Right lobe of liver (tissue), 4 donors: ENCODE results near the gene AHI1.

Source experiments
- POLR2A ChIP-seq: fragments of 450-650 bp; IDR thresholded peaks from one replicate; pipeline ENCODE4 v1.6.1; 2017; ENCODE audit warnings: antibody characterized with exemption, mild to moderate bottlenecking
- TF ChIP-seq, protein P1 (sequence below), 4 donors: fragments of 200-600 bp in 3 of 4; fragments of 450-650 bp in 1 of 4; IDR thresholded peaks; one replicate each; pipeline versions ENCODE4 v1.5.1 to v1.8.0; 2016 to 2022; ENCODE audit warnings: antibody characterized with exemption in 4 of 4, mild to moderate bottlenecking in 2 of 4
- donor health status: DM: no; HTN: no; CAD: no.
- donor health status: DM: no; HTN: no; CAD: no.
- donor health status: DM: no; HTN: yes; CAD: no.

- TF ChIP-seq, protein P1, sequence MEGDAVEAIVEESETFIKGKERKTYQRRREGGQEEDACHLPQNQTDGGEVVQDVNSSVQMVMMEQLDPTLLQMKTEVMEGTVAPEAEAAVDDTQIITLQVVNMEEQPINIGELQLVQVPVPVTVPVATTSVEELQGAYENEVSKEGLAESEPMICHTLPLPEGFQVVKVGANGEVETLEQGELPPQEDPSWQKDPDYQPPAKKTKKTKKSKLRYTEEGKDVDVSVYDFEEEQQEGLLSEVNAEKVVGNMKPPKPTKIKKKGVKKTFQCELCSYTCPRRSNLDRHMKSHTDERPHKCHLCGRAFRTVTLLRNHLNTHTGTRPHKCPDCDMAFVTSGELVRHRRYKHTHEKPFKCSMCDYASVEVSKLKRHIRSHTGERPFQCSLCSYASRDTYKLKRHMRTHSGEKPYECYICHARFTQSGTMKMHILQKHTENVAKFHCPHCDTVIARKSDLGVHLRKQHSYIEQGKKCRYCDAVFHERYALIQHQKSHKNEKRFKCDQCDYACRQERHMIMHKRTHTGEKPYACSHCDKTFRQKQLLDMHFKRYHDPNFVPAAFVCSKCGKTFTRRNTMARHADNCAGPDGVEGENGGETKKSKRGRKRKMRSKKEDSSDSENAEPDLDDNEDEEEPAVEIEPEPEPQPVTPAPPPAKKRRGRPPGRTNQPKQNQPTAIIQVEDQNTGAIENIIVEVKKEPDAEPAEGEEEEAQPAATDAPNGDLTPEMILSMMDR (IDR thresholded peaks at IDR 0.05): no peak
- no peak for TF ChIP-seq POLR2A
These were observed 62.5 kb downstream of the AHI1 start for GRCh38 chr6:135434991-135435390.
